ENCODE results near the gene IGFBPL1.
"Not testable (repeated sequence)": the region's sequence is repeated elsewhere in the genome, so short reads cannot be mapped to it uniquely, and the experiment has no call there.

IGFBPL1 gene, protein sequence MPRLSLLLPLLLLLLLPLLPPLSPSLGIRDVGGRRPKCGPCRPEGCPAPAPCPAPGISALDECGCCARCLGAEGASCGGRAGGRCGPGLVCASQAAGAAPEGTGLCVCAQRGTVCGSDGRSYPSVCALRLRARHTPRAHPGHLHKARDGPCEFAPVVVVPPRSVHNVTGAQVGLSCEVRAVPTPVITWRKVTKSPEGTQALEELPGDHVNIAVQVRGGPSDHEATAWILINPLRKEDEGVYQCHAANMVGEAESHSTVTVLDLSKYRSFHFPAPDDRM

DNA sequence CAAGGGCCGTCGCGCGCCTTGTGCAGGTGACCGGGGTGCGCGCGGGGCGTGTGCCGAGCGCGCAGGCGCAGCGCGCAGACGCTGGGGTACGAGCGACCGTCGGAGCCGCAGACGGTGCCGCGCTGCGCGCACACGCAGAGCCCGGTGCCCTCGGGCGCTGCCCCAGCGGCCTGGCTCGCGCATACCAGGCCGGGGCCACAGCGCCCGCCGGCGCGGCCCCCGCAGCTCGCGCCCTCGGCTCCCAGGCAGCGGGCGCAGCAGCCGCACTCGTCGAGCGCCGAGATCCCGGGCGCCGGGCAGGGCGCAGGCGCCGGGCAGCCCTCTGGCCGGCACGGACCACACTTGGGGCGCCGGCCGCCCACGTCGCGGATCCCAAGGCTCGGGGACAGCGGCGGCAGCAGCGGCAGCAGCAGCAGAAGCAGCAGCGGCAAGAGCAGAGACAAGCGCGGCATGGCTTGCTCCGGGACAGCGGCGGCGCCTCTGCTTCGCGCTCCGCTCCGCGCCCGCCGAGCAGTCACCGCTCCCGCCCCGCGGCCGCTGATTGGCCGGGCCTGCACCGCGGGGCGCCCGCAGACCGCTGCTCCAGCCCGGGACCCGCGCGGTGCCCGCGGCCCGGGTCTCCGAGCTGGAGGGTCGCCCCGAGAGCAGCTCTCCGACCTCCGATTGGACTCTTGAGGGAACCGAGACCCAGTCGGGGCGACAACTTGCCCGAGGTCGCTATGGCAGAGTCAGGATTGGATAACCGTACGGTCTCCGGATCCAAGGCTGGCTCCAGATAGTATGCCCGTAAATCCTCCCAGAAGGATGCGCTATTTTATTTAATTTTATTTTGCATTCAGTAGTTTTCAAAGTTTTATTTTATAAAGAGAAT lies at the start of gene IGFBPL1:
Gene IGFBPL1, minus strand, starts transcription at position 482 of the 871 bp plus-strand sequence. Its CDS starts 30 bp downstream, at position 452.
- no peaks in the 10 kb centered on the region for H3K4me1 ChIP-seq (ENCODE audit: insufficient read depth, low read length)
- DNase-seq = no peak
- TF ChIP-seq, protein P1, sequence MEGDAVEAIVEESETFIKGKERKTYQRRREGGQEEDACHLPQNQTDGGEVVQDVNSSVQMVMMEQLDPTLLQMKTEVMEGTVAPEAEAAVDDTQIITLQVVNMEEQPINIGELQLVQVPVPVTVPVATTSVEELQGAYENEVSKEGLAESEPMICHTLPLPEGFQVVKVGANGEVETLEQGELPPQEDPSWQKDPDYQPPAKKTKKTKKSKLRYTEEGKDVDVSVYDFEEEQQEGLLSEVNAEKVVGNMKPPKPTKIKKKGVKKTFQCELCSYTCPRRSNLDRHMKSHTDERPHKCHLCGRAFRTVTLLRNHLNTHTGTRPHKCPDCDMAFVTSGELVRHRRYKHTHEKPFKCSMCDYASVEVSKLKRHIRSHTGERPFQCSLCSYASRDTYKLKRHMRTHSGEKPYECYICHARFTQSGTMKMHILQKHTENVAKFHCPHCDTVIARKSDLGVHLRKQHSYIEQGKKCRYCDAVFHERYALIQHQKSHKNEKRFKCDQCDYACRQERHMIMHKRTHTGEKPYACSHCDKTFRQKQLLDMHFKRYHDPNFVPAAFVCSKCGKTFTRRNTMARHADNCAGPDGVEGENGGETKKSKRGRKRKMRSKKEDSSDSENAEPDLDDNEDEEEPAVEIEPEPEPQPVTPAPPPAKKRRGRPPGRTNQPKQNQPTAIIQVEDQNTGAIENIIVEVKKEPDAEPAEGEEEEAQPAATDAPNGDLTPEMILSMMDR (IDR thresholded peaks at IDR 0.05; ENCODE audit: borderline replicate concordance, extremely low read depth, low read length, poor library complexity, severe bottlenecking) = no peak
- TF ChIP-seq EZH2 (IDR thresholded peaks at IDR 0.05; ENCODE audit: borderline replicate concordance, low read depth, low read length, severe bottlenecking) = no peak
- H3K9ac ChIP-seq (ENCODE audit: low read depth, low read length) = no peak within 1 kb of the TSS
- no peak within 1 kb of the TSS for H3K4me3 ChIP-seq (ENCODE audit: low read depth in 1 of 2, low read length in 2 of 2)
- H3K9me3 ChIP-seq (ENCODE audit: insufficient read depth, low read length, severe bottlenecking) = no peaks in the 10 kb centered on the region
- no peak within 1 kb of the TSS for H3K27ac ChIP-seq (ENCODE audit: low read length)
- no peak within 1 kb of the TSS for H3K4me2 ChIP-seq (ENCODE audit: insufficient read depth, low read length)
- no peak for ATAC-seq (ENCODE audit: insufficient read depth, low read depth)
- no peak within 1 kb of the TSS for H2AFZ ChIP-seq (ENCODE audit: low read depth, low read length)
- H3K36me3 ChIP-seq (ENCODE audit: insufficient read depth, low read length) = no peaks in the 10 kb centered on the region
- H4K20me1 ChIP-seq (ENCODE audit: insufficient read depth, low read length) = no peaks in the 10 kb centered on the region
- H3K27me3 ChIP-seq (ENCODE audit: insufficient read depth, low read length, poor library complexity) = no peaks in the 10 kb centered on the region
- H3K79me2 ChIP-seq (ENCODE audit: insufficient read depth, low read length) = no peaks in the 10 kb centered on the region

DNA sequence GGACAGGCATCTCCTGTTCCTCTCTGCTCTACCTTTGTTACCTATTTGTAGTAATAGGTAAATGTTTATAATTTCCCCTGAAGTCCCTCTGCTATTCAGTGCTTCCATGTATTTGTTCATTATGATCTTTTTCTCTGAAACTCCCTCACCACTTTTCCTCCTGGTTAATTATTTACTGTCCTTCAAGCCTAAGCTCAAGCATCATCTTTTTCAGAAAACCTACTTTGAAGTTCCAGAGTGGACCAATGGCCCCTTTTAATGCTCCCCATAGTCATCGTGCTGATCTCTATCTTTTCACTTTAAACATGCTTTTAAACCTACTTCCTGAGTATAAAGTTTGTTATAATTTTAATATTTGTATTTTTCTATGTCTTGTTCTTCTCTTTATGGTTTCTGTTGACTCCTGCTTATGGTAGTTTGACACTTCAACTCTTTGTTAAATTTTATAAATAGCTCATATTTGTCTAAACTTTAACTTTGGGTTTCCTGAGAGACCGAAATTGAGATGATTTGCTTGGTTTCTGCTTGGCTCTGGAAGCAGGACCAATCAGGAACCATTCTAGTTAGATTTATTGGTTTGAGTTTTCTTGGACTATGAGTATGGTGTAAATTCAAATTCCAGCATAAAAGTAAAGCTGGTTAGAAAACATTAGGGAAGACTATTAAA lies 48.5 kb upstream of the IGFBPL1 start:
- not testable (repeated sequence) for H3K79me2 ChIP-seq (ENCODE audit: insufficient read depth, low read length); H3K27ac ChIP-seq (ENCODE audit: low read length); H3K36me3 ChIP-seq (ENCODE audit: insufficient read depth, low read length); H2AFZ ChIP-seq (ENCODE audit: low read depth, low read length); H4K20me1 ChIP-seq (ENCODE audit: insufficient read depth, low read length); ATAC-seq (ENCODE audit: insufficient read depth, low read depth); H3K4me3 ChIP-seq (ENCODE audit: low read depth in 1 of 2, low read length in 2 of 2); DNase-seq; H3K27me3 ChIP-seq (ENCODE audit: insufficient read depth, low read length, poor library complexity); H3K9ac ChIP-seq (ENCODE audit: low read depth, low read length); H3K4me2 ChIP-seq (ENCODE audit: insufficient read depth, low read length); H3K4me1 ChIP-seq (ENCODE audit: insufficient read depth, low read length); H3K9me3 ChIP-seq (ENCODE audit: insufficient read depth, low read length, severe bottlenecking)

DNA sequence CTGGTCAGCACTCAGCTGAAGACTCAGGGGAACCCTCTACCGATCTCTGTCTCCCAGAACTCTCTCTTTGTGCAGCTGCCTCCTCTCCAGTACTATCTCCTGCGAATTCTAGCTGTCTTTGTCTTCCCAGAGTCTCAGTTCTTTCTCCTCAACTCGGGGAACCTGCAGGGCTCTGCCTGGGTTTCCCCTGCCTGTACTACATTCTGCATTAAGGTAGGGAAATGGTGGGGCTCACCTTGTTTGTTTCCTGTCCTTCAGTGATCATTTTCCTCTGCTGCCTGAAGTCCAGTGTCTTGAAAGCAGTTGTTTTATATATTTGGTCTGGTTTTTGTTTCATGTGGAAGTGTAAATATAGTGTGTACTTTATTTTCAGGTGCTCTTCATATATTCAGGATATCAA lies 43.1 kb upstream of the IGFBPL1 start:
- Histone ChIP-seq H3K4me3 (ENCODE audit: low read depth in 1 of 2, low read length in 2 of 2) (no peak overlapping the region), H3K9ac (ENCODE audit: low read depth, low read length) (no peak overlapping the region), H3K27ac (ENCODE audit: low read length) (no peak overlapping the region), H4K20me1 (ENCODE audit: insufficient read depth, low read length) (no peaks in the 10 kb centered on the region), H3K79me2 (ENCODE audit: insufficient read depth, low read length) (no peaks in the 10 kb centered on the region), H2AFZ (ENCODE audit: low read depth, low read length) (peak overlapping the region; percentile 41; the same call in 1 of the 2 replicates), H3K4me2 (ENCODE audit: insufficient read depth, low read length) (no peak overlapping the region), H3K27me3 (ENCODE audit: insufficient read depth, low read length, poor library complexity) (no peaks in the 10 kb centered on the region), H3K4me1 (ENCODE audit: insufficient read depth, low read length) (peaks cover 5% of the 10 kb centered on the region; the same call in 1 of the 2 replicates), H3K9me3 (ENCODE audit: insufficient read depth, low read length, severe bottlenecking) (no peaks in the 10 kb centered on the region), H3K36me3 (ENCODE audit: insufficient read depth, low read length) (no peaks in the 10 kb centered on the region)
- no peak for ATAC-seq (ENCODE audit: insufficient read depth, low read depth)
- no peak for TF ChIP-seq EZH2 (IDR thresholded peaks at IDR 0.05; ENCODE audit: borderline replicate concordance, low read depth, low read length, severe bottlenecking)
- TF ChIP-seq, protein P1 (IDR thresholded peaks at IDR 0.05; ENCODE audit: borderline replicate concordance, extremely low read depth, low read length, poor library complexity, severe bottlenecking) = no peak
- no peak for DNase-seq
